OCI-LY7 (cell line): Measurements from ENCODE around the gene CHM. TPM values are rescaled to one million over a fixed set of nuclear protein-coding genes. Genes with fewer than 3 reads are reported as not detected.

ENCODE experiments used
- BruUV-seq: library from RNA; stranded (reverse); fragments of 400-500 nt; replicated peaks from 2 replicates; lab custom pipeline; 2021; lab: Mats Ljungman, UMichigan
- CTCF ChIA-PET: fragments of 300-600 bp; sonication (Branson Sonifier 250); formaldehyde crosslinking; loops from one replicate; lab custom pipeline; 2022; ENCODE audit warnings: antibody characterized with exemption; ENCODE audit not compliant: unreplicated experiment; lab: Charles Lee
- POLR2A ChIA-PET: fragments of 300-600 bp; sonication (Branson Sonifier 250); formaldehyde crosslinking; loops from one replicate; lab custom pipeline; 2022; ENCODE audit warnings: antibody characterized with exemption; lab: Charles Lee
- DNase-seq: peaks from one replicate; pipeline ENCODE4 v3.0.0-alpha.2; 2015; ENCODE audit warnings: low spot score
- H2AFZ ChIP-seq: fragments of 200-600 bp; sonication (generic), shearing (Covaris generic); 2 replicates; pipeline ENCODE4 v1.6.1; 2014; ENCODE audit warnings: mild to moderate bottlenecking, antibody characterized with exemption, low read length, moderate library complexity
- H3K27ac ChIP-seq: fragments of 200-600 bp; sonication (generic); 2 replicates; pipeline ENCODE4 v1.5.1; 2014; ENCODE audit warnings: mixed run types, low read depth, mild to moderate bottlenecking, moderate library complexity, low read length, inconsistent platforms; ENCODE audit not compliant: poor library complexity, severe bottlenecking
- H3K36me3 ChIP-seq: fragments of 200-600 bp; sonication (generic); 2 replicates; pipeline ENCODE4 v1.6.1; 2014; ENCODE audit warnings: mild to moderate bottlenecking, antibody characterized with exemption, low read length, moderate library complexity, mixed read lengths; ENCODE audit not compliant: insufficient read depth
- H3K4me1 ChIP-seq: fragments of 200-600 bp; sonication (generic); 2 replicates; pipeline ENCODE4 v1.5.1; 2014; ENCODE audit warnings: mild to moderate bottlenecking, low read length; ENCODE audit not compliant: insufficient read depth, poor library complexity, severe bottlenecking
- H3K4me2 ChIP-seq: fragments of 200-600 bp; sonication (generic); 2 replicates; pipeline ENCODE4 v1.6.1; 2014; ENCODE audit warnings: mild to moderate bottlenecking, low read length
- H3K4me3 ChIP-seq: fragments of 200-600 bp; sonication (generic); 2 replicates; pipeline ENCODE4 v1.5.1; 2014; ENCODE audit warnings: mild to moderate bottlenecking, low read depth, low read length; ENCODE audit not compliant: poor library complexity, severe bottlenecking
- H3K79me2 ChIP-seq: fragments of 200-600 bp; sonication (generic); 2 replicates; pipeline ENCODE4 v1.6.1; 2016; ENCODE audit warnings: low read depth, mild to moderate bottlenecking, low read length, moderate library complexity, mixed read lengths; ENCODE audit not compliant: insufficient read depth
- H3K9me2 ChIP-seq: fragments of 200-600 bp; sonication (generic); 2 replicates; pipeline ENCODE4 v1.6.1; 2016; ENCODE audit warnings: mild to moderate bottlenecking, low read length, mixed read lengths; ENCODE audit not compliant: insufficient read depth
- H3K9me3 ChIP-seq: fragments of 200-600 bp; sonication (generic); 2 replicates; pipeline ENCODE4 v1.6.1; 2014; ENCODE audit warnings: mild to moderate bottlenecking, mixed run types, low read length, mixed read lengths
- H4K20me1 ChIP-seq: fragments of 200-600 bp; sonication (generic); 2 replicates; pipeline ENCODE4 v1.6.1; 2014; ENCODE audit warnings: mild to moderate bottlenecking, antibody characterized with exemption, low read length, moderate library complexity, mixed read lengths; ENCODE audit not compliant: insufficient read depth
- CTCF ChIP-seq: fragments of 200-600 bp; sonication (generic); conservative IDR thresholded peaks from 2 replicates; pipeline ENCODE4 v1.5.1; 2014; ENCODE audit warnings: mild to moderate bottlenecking, antibody characterized with exemption, low read length, moderate library complexity, mixed read lengths
- EZH2phosphoT487 ChIP-seq: fragments of 200-600 bp; sonication (generic); IDR thresholded peaks from 2 replicates; pipeline ENCODE4 v1.6.1; 2018; ENCODE audit warnings: low read depth, borderline replicate concordance, mild to moderate bottlenecking, mixed run types, antibody characterized with exemption, low read length, moderate library complexity, mixed read lengths
- intact Hi-C: fragments of 100-400 bp; cut with micrococcal nuclease; formaldehyde crosslinking; loops from one replicate; pipeline ENCODE4 v1.10.0; 2022; ENCODE audit not compliant: unreplicated experiment
- total RNA-seq, 2 experiments: library from RNA; depleted of rRNA in 1 of 2; stranded (reverse); fragments of >200 nt in 1 of 2; shearing (Covaris generic) in 1 of 2; gene quantifications; 2 replicates each; pipeline ENCODE4 v1.2.3, GENCODE V29; 2014 to 2022

The CHM gene
- total RNA-seq, 2 experiments from 2014 or later: 4.8 to 15.7 TPM

GRCh38 chrX:85865324-85865723 lies 182.0 kb downstream of the CHM start:
- BruUV-seq: no TSS peak
- H3K4me1 ChIP-seq: no peaks in the 10 kb centered on the region
- no peaks in the 10 kb centered on the region for H4K20me1 ChIP-seq
- H3K36me3 ChIP-seq: no peaks in the 10 kb centered on the region; the same call in 1 of the 2 replicates
- H3K27ac ChIP-seq: no peak overlapping the region
- intact Hi-C loops: no loop called here
- POLR2A ChIA-PET: no interaction called here
- H3K4me3 ChIP-seq: no peak overlapping the region
- H2AFZ ChIP-seq: no peak overlapping the region
- no peak for DNase-seq
- H3K9me3 ChIP-seq: no peaks in the 10 kb centered on the region
- CTCF ChIA-PET: no interaction called here
- no peaks in the 10 kb centered on the region for H3K79me2 ChIP-seq
- no peak overlapping the region for H3K4me2 ChIP-seq
- TF ChIP-seq CTCF: no peak
- TF ChIP-seq EZH2phosphoT487: no peak
- H3K9me2 ChIP-seq: no peaks in the 10 kb centered on the region

- no TSS peak for BruUV-seq
Observed at GRCh38 chrX:85859426-85859825, 187.9 kb downstream of the CHM start.

More at GRCh38 chrX:85859426-85859825, 187.9 kb downstream of the CHM start:
- CTCF ChIA-PET: no interaction called here
- Histone ChIP-seq H3K79me2 (no peaks in the 10 kb centered on the region), H2AFZ (no peak overlapping the region), H3K4me1 (no peaks in the 10 kb centered on the region), H3K9me3 (no peaks in the 10 kb centered on the region), H4K20me1 (no peaks in the 10 kb centered on the region), H3K27ac (no peak overlapping the region), H3K4me3 (no peak overlapping the region), H3K4me2 (no peak overlapping the region), H3K9me2 (no peaks in the 10 kb centered on the region), H3K36me3 (no peaks in the 10 kb centered on the region; the same call in 1 of the 2 replicates)
- POLR2A ChIA-PET: interaction anchor here (0.7 kb wide), 1 partner anchor 231 kb away, joined by 7 read pairs; no protein-coding TSS in a partner anchor
- intact Hi-C loops: no loop called here
- TF ChIP-seq EZH2phosphoT487 (no peak), CTCF (no peak)
- DNase-seq: no peak
